Measurements from ENCODE around the gene ABTB1. TPM values are rescaled to one million over a fixed set of nuclear protein-coding genes. Genes with fewer than 3 reads are reported as not detected.

ABTB1 gene
- total RNA-seq, 3 donors from 2014 or later (not counting 1 experiment from before 2014, with no cell fraction given) = 98.8 to 127 (median 107) TPM

DNA sequence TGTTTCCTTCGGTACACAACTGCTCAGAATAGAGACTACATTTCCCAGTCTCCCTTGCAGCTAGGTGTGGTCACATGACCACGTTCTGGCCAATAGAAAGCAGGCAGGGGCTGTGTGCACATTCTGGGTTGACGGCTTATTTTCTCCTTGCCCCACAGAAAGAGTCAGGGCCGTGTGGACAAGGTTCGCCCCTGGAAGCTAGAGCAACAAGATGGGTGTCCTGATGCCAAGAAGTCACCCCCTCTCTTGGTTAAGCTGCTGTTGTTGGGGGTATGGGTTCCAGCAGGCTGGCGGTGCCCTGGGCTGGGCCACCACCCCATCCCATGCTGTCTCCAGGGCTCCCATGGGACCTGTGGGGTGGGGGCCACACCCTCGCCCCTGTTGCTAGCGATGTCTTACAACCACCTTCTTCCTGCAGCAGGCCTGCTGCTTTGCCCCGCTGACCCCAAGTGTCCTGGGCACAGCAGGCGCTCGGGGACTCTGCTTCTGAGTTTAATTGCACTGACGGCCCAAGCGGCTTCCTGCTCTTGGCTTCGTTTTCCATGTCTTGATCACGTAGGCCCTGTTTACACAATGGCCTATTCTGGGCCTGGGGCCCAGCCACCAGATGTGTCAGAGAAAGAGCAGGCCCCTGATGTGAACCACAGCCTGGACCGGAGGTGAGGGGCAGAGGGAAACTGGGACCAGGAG, 24.9 kb downstream of the ABTB1 start:
- intact Hi-C loops (cut with micrococcal nuclease) = no loop called here
- Histone ChIP-seq H3K27me3 (ENCODE audit: control insufficient read depth, insufficient read depth, low read length) (no peaks in the 10 kb centered on the region), H3K27ac (ENCODE audit: low read length) (no peak overlapping the region), H3K4me1 (ENCODE audit: control insufficient read depth, insufficient read depth, low read length) (peaks cover 17% of the 10 kb centered on the region), H3K9me3 (ENCODE audit: control insufficient read depth, insufficient read depth, low read length) (no peaks in the 10 kb centered on the region), H3K36me3 (ENCODE audit: control insufficient read depth, insufficient read depth, low read length) (no peaks in the 10 kb centered on the region), H3K4me3 (ENCODE audit: low read length) (no peak overlapping the region)
- Mint-ChIP-seq H3K4me3 (no peak overlapping the region), H3K9me3 (no peaks in the 10 kb centered on the region), H3K4me1 (peaks cover 0 to 5% of the 10 kb centered on the region in 2 donors), H3K36me3 (no peaks in the 10 kb centered on the region), H3K27ac (no peak overlapping the region), H3K27me3 (ENCODE audit: low read depth in 2 of 2) (no peaks in the 10 kb centered on the region)
- DNase-seq (peak; percentile 35 to 72), ATAC-seq (peak; percentile 55 to 85 (median 79))
- TF ChIP-seq, protein P1, sequence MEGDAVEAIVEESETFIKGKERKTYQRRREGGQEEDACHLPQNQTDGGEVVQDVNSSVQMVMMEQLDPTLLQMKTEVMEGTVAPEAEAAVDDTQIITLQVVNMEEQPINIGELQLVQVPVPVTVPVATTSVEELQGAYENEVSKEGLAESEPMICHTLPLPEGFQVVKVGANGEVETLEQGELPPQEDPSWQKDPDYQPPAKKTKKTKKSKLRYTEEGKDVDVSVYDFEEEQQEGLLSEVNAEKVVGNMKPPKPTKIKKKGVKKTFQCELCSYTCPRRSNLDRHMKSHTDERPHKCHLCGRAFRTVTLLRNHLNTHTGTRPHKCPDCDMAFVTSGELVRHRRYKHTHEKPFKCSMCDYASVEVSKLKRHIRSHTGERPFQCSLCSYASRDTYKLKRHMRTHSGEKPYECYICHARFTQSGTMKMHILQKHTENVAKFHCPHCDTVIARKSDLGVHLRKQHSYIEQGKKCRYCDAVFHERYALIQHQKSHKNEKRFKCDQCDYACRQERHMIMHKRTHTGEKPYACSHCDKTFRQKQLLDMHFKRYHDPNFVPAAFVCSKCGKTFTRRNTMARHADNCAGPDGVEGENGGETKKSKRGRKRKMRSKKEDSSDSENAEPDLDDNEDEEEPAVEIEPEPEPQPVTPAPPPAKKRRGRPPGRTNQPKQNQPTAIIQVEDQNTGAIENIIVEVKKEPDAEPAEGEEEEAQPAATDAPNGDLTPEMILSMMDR (IDR thresholded peaks at IDR 0.05) = no peak
- 72% methylated on average over 16 of the region's 16 CpGs for WGBS (ENCODE audit: insufficient coverage)

DNA sequence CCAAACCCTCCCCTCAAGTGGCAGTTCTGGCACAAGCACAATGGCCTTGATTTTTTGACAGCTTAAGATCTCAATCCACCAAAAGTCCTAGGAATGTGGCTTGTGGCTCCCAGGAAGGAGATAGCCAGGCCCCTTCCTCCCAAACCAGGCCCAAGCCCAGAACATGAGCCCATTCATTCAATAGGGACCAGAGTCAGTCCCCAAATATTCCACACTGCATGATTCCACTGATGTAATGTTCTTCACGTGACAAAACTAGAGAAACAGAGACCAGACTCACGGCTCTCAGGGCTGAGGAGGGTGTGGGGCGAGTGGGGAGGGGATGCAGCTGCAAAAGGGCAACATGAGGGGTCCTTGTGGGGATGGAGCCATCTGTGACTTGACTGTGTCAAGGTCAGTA, 25.5 kb downstream of the ABTB1 start:
- no peaks in the 10 kb centered on the region for H3K36me3 Mint-ChIP-seq
- no peaks in the 10 kb centered on the region for H3K9me3 Mint-ChIP-seq
- H3K4me3 Mint-ChIP-seq = no peak overlapping the region
- TF ChIP-seq, protein P1 (IDR thresholded peaks at IDR 0.05) = no peak
- intact Hi-C loops (cut with micrococcal nuclease) = no loop called here
- Histone ChIP-seq H3K4me1 (ENCODE audit: control insufficient read depth, insufficient read depth, low read length) (peaks cover 17% of the 10 kb centered on the region), H3K9me3 (ENCODE audit: control insufficient read depth, insufficient read depth, low read length) (no peaks in the 10 kb centered on the region), H3K36me3 (ENCODE audit: control insufficient read depth, insufficient read depth, low read length) (no peaks in the 10 kb centered on the region), H3K27ac (ENCODE audit: low read length) (no peak overlapping the region), H3K4me3 (ENCODE audit: low read length) (no peak overlapping the region), H3K27me3 (ENCODE audit: control insufficient read depth, insufficient read depth, low read length) (no peaks in the 10 kb centered on the region)
- WGBS (ENCODE audit: insufficient coverage) = 91% methylated on average over 3 of the region's 3 CpGs
- no peak overlapping the region for H3K27ac Mint-ChIP-seq
- no peaks in the 10 kb centered on the region for H3K27me3 Mint-ChIP-seq (ENCODE audit: low read depth in 2 of 2)
- DNase-seq = no peak
- ATAC-seq = no peak
- peaks cover 0 to 5% of the 10 kb centered on the region in 2 donors for H3K4me1 Mint-ChIP-seq

DNA sequence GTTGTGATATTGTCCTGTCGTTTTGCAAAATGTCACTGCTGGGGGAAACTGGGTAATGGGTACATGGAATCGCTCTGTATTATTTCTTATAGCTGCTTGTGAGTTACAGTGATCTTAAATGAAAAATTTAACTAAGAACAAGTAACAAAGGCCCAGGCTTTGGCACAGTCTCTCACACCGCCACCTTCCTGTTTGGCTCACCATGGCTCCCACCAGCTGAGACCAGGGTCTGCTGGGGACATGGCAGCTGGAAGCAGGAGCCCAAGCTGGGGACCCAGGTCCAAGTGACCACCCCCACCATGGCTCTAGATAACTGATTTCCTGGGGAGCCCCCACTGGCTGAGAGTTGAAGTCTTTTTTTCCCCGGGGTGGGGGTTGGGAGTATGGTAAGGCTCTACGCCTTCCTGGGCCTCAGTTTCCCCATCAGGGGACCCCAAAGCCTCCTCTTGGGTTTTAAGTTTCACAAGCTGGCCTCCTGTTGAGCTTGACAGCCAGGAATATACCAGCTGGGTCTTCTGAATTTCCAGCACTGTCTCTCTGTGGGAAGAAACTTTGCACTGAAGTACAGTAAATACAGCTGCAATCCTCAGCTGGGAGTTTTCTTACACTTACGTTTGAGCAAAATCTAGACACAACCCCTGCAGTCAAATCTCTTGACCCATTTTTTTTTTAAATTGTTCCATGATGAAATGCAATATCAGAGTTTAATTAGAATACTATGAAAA, 26.1 kb downstream of the ABTB1 start:
- Histone ChIP-seq H3K9me3 (ENCODE audit: control insufficient read depth, insufficient read depth, low read length) (no peaks in the 10 kb centered on the region), H3K4me3 (ENCODE audit: low read length) (no peak overlapping the region), H3K27ac (ENCODE audit: low read length) (no peak overlapping the region), H3K27me3 (ENCODE audit: control insufficient read depth, insufficient read depth, low read length) (no peaks in the 10 kb centered on the region), H3K4me1 (ENCODE audit: control insufficient read depth, insufficient read depth, low read length) (peaks cover 17% of the 10 kb centered on the region), H3K36me3 (ENCODE audit: control insufficient read depth, insufficient read depth, low read length) (no peaks in the 10 kb centered on the region)
- no peak for DNase-seq
- intact Hi-C loops (cut with micrococcal nuclease) = no loop called here
- Mint-ChIP-seq H3K27ac (no peak overlapping the region), H3K4me3 (no peak overlapping the region), H3K27me3 (ENCODE audit: low read depth in 2 of 2) (no peaks in the 10 kb centered on the region), H3K4me1 (peaks cover 0 to 5% of the 10 kb centered on the region in 2 donors), H3K36me3 (no peaks in the 10 kb centered on the region), H3K9me3 (peaks cover 0 to 2% of the 10 kb centered on the region in 2 donors)
- WGBS (ENCODE audit: insufficient coverage) = 75% methylated on average over 5 of the region's 6 CpGs
- TF ChIP-seq, protein P1 (IDR thresholded peaks at IDR 0.05) = no peak
- no peak for ATAC-seq
